Peyer's patch (tissue), 4 donors: ENCODE results near the gene NHEJ1.
A peak's percentile ranks its signal among the peaks of the same experiment; 100 is the strongest.

Experiments
- CTCF ChIP-seq, 6 experiments: fragments of 450-650 bp in 4 of 6; fragments of 200-600 bp in 2 of 6; sonication (generic) in 1 of 6; IDR thresholded peaks; one replicate each; pipeline ENCODE4 v1.5.1; 2017 to 2019; ENCODE audit warnings: antibody characterized with exemption in 6 of 6, mild to moderate bottlenecking in 3 of 6, moderate library complexity in 1 of 6
- POLR2A ChIP-seq, 2 donors: fragments of 450-650 bp; IDR thresholded peaks; one replicate each; pipeline ENCODE4 v1.5.1; 2017; ENCODE audit warnings: antibody characterized with exemption in 2 of 2, mild to moderate bottlenecking in 2 of 2, moderate library complexity in 2 of 2

GRCh38 chr2:219176818-219177551 is 16.4 kb upstream of the NHEJ1 start, which contains the start of gene CNPPD1:
- TF ChIP-seq CTCF (IDR thresholded peaks at IDR 0.05), result peak in 1 of 6 experiments; percentile 4
- peak; percentile 97 for TF ChIP-seq POLR2A (IDR thresholded peaks at IDR 0.05)
